ENCODE measurements around the gene SHMT2. TPM values are rescaled to one million over a fixed set of nuclear protein-coding genes. Genes with fewer than 3 reads are reported as not detected.
A peak's percentile ranks its signal among the peaks of the same experiment; 100 is the strongest.

SHMT2 gene
- total RNA-seq, 1 experiment from 2014 or later, result 297 TPM

DNA sequence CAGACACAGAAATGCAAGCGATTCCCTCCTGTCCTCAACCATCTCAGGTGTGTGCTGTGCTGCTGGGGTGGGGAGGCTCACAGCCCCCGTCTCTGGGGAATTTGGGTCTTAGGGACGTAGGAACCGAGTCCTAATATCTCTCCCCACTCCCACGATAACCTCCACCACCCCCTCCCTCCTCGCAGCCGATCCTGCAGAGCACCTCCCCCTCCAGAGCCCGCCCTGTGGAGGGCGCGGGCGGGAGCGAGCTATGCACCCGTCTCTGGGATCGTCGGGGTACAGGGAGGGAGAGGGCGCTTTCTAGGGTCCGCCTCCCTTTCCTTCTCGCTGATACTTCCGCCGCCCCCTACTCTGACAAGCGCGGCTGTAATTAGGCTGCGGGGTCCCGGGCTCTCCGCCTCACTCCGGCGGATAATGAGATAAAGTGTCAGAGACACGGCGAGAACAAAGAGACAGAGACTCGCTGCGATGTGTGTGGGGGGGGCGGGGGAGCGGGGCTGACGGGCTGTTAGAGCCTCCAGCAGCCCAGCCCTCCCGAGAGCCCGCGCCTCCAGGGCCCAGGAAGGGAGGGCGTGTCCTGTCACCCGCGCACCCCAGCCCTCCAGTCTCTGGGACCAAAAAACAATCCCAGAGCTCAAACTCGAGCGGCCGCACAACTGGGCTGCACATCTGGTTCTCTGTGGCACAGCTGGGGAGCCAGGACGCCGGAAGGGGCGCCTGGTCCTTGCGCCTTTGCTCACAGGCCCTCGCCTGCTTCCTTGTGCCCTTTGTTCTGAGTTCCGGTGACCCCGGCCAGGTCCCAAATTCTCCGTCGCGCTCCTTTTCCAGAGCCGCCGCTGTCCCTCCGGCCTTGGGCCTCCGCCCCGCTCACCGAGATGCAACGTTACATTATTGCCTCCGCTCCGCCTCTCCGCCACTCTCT lies 8.7 kb downstream of the SHMT2 start (continued):
- TF ChIP-seq, protein P1, sequence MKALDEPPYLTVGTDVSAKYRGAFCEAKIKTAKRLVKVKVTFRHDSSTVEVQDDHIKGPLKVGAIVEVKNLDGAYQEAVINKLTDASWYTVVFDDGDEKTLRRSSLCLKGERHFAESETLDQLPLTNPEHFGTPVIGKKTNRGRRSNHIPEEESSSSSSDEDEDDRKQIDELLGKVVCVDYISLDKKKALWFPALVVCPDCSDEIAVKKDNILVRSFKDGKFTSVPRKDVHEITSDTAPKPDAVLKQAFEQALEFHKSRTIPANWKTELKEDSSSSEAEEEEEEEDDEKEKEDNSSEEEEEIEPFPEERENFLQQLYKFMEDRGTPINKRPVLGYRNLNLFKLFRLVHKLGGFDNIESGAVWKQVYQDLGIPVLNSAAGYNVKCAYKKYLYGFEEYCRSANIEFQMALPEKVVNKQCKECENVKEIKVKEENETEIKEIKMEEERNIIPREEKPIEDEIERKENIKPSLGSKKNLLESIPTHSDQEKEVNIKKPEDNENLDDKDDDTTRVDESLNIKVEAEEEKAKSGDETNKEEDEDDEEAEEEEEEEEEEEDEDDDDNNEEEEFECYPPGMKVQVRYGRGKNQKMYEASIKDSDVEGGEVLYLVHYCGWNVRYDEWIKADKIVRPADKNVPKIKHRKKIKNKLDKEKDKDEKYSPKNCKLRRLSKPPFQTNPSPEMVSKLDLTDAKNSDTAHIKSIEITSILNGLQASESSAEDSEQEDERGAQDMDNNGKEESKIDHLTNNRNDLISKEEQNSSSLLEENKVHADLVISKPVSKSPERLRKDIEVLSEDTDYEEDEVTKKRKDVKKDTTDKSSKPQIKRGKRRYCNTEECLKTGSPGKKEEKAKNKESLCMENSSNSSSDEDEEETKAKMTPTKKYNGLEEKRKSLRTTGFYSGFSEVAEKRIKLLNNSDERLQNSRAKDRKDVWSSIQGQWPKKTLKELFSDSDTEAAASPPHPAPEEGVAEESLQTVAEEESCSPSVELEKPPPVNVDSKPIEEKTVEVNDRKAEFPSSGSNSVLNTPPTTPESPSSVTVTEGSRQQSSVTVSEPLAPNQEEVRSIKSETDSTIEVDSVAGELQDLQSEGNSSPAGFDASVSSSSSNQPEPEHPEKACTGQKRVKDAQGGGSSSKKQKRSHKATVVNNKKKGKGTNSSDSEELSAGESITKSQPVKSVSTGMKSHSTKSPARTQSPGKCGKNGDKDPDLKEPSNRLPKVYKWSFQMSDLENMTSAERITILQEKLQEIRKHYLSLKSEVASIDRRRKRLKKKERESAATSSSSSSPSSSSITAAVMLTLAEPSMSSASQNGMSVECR (CRISPR knock-in tag; IDR thresholded peaks at IDR 0.05; ENCODE audit: borderline replicate concordance), result peak; percentile 36; the same call in 1 of the 2 replicates
- TF ChIP-seq, protein P2, sequence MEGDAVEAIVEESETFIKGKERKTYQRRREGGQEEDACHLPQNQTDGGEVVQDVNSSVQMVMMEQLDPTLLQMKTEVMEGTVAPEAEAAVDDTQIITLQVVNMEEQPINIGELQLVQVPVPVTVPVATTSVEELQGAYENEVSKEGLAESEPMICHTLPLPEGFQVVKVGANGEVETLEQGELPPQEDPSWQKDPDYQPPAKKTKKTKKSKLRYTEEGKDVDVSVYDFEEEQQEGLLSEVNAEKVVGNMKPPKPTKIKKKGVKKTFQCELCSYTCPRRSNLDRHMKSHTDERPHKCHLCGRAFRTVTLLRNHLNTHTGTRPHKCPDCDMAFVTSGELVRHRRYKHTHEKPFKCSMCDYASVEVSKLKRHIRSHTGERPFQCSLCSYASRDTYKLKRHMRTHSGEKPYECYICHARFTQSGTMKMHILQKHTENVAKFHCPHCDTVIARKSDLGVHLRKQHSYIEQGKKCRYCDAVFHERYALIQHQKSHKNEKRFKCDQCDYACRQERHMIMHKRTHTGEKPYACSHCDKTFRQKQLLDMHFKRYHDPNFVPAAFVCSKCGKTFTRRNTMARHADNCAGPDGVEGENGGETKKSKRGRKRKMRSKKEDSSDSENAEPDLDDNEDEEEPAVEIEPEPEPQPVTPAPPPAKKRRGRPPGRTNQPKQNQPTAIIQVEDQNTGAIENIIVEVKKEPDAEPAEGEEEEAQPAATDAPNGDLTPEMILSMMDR (IDR thresholded peaks at IDR 0.05), result no peak
- 0 out of 2 replicates have a peak, but pooled peaks have one; percentile 11 for TF ChIP-seq TEAD1 (CRISPR knock-in tag; IDR thresholded peaks at IDR 0.05)

DNA sequence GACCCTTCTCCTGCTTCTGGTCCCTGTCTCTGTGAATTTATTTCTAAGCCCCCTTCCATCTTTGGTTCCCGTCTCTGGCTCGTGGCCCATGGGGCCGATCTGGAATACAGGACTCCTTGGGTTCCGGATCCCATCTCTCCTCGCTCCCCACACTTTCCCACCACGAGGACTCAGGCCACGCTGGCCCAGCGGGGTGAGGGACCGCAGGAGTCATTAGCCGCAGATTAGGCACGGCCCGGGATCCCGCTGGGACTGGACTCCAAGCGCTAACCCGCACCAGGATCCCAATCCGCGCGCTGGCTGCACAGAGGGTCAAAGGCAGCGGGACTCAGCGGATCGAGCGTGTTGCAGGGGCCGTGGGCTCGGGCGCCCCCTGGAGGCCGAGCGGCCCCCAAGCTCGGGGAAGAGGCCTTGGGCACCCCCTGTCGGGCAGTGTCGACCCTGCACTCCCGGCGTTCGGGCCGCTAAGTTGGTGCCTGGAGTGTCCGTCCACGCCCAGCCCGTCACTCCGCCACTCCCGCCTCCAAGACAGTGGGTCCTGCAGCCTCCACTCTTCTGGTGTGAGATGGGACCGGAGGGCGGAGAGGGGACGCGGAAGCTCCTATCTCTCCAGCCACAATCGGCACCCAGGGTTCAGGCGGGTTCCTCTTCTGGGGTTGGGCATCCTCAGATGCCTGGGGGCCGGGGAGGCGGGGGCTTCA lies 9.5 kb downstream of the SHMT2 start:
- ATAC-seq (peak; percentile 10), DNase-seq (ENCODE audit: low spot score) (peak; percentile 90)
- peaks cover 8% of the 10 kb centered on the region for H3K36me3 Mint-ChIP-seq
- peaks cover 89% of the 10 kb centered on the region for H3K27me3 Mint-ChIP-seq (ENCODE audit: low read depth)
- CTCF ChIA-PET, result interaction anchor here (0.6 to 18.5 kb wide), 20 partner anchors 9 to 242 kb away, joined by 3 to 660 read pairs (median 5); partner anchors contain the start of genes INHBE, NXPH4, SHMT2 and STAC3
- H3K9me3 Mint-ChIP-seq, result no peaks in the 10 kb centered on the region
- no peak overlapping the region; the same call in 1 of the 2 replicates for H3K27ac Mint-ChIP-seq
- peak overlapping the region; percentile 84 for H3K4me3 Mint-ChIP-seq
- POLR2A ChIA-PET, result interaction anchor here (2.6 to 9.7 kb wide), 4 partner anchors 9 to 25 kb away, joined by 9 to 97 read pairs (median 28); partner anchors contain the start of genes NXPH4 and SHMT2
- peaks cover 66% of the 10 kb centered on the region for H3K4me1 Mint-ChIP-seq
- TF ChIP-seq ETV6 (CRISPR knock-in tag; IDR thresholded peaks at IDR 0.05) (no peak), ZNF423 (CRISPR knock-in tag; IDR thresholded peaks at IDR 0.05) (0 out of 2 replicates have a peak, but pooled peaks have one; percentile 9), CREB1 (CRISPR knock-in tag; IDR thresholded peaks at IDR 0.05) (no peak; the same call in 1 of the 2 replicates), SP1 (CRISPR knock-in tag; conservative IDR thresholded peaks at IDR 0.05) (peak; percentile 79), KAT7 (CRISPR knock-in tag; IDR thresholded peaks at IDR 0.05; ENCODE audit: borderline replicate concordance) (no peak)
- TF ChIP-seq, protein P3, sequence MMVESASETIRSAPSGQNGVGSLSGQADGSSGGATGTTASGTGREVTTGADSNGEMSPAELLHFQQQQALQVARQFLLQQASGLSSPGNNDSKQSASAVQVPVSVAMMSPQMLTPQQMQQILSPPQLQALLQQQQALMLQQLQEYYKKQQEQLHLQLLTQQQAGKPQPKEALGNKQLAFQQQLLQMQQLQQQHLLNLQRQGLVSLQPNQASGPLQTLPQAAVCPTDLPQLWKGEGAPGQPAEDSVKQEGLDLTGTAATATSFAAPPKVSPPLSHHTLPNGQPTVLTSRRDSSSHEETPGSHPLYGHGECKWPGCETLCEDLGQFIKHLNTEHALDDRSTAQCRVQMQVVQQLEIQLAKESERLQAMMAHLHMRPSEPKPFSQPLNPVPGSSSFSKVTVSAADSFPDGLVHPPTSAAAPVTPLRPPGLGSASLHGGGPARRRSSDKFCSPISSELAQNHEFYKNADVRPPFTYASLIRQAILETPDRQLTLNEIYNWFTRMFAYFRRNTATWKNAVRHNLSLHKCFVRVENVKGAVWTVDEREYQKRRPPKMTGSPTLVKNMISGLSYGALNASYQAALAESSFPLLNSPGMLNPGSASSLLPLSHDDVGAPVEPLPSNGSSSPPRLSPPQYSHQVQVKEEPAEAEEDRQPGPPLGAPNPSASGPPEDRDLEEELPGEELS (CRISPR knock-in tag; IDR thresholded peaks at IDR 0.05), result peak; percentile 22; the same call in 1 of the 2 replicates
- TF ChIP-seq, protein P4, sequence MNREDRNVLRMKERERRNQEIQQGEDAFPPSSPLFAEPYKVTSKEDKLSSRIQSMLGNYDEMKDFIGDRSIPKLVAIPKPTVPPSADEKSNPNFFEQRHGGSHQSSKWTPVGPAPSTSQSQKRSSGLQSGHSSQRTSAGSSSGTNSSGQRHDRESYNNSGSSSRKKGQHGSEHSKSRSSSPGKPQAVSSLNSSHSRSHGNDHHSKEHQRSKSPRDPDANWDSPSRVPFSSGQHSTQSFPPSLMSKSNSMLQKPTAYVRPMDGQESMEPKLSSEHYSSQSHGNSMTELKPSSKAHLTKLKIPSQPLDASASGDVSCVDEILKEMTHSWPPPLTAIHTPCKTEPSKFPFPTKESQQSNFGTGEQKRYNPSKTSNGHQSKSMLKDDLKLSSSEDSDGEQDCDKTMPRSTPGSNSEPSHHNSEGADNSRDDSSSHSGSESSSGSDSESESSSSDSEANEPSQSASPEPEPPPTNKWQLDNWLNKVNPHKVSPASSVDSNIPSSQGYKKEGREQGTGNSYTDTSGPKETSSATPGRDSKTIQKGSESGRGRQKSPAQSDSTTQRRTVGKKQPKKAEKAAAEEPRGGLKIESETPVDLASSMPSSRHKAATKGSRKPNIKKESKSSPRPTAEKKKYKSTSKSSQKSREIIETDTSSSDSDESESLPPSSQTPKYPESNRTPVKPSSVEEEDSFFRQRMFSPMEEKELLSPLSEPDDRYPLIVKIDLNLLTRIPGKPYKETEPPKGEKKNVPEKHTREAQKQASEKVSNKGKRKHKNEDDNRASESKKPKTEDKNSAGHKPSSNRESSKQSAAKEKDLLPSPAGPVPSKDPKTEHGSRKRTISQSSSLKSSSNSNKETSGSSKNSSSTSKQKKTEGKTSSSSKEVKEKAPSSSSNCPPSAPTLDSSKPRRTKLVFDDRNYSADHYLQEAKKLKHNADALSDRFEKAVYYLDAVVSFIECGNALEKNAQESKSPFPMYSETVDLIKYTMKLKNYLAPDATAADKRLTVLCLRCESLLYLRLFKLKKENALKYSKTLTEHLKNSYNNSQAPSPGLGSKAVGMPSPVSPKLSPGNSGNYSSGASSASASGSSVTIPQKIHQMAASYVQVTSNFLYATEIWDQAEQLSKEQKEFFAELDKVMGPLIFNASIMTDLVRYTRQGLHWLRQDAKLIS (CRISPR knock-in tag; IDR thresholded peaks at IDR 0.05; ENCODE audit: borderline replicate concordance), result 0 out of 2 replicates have a peak, but pooled peaks have one; percentile 86
- TF ChIP-seq, protein P5, sequence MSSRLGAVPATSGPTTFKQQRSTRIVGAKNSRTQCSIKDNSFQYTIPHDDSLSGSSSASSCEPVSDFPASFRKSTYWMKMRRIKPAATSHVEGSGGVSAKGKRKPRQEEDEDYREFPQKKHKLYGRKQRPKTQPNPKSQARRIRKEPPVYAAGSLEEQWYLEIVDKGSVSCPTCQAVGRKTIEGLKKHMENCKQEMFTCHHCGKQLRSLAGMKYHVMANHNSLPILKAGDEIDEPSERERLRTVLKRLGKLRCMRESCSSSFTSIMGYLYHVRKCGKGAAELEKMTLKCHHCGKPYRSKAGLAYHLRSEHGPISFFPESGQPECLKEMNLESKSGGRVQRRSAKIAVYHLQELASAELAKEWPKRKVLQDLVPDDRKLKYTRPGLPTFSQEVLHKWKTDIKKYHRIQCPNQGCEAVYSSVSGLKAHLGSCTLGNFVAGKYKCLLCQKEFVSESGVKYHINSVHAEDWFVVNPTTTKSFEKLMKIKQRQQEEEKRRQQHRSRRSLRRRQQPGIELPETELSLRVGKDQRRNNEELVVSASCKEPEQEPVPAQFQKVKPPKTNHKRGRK (CRISPR knock-in tag; IDR thresholded peaks at IDR 0.05; ENCODE audit: borderline replicate concordance), result no peak
- TF ChIP-seq, protein P6, sequence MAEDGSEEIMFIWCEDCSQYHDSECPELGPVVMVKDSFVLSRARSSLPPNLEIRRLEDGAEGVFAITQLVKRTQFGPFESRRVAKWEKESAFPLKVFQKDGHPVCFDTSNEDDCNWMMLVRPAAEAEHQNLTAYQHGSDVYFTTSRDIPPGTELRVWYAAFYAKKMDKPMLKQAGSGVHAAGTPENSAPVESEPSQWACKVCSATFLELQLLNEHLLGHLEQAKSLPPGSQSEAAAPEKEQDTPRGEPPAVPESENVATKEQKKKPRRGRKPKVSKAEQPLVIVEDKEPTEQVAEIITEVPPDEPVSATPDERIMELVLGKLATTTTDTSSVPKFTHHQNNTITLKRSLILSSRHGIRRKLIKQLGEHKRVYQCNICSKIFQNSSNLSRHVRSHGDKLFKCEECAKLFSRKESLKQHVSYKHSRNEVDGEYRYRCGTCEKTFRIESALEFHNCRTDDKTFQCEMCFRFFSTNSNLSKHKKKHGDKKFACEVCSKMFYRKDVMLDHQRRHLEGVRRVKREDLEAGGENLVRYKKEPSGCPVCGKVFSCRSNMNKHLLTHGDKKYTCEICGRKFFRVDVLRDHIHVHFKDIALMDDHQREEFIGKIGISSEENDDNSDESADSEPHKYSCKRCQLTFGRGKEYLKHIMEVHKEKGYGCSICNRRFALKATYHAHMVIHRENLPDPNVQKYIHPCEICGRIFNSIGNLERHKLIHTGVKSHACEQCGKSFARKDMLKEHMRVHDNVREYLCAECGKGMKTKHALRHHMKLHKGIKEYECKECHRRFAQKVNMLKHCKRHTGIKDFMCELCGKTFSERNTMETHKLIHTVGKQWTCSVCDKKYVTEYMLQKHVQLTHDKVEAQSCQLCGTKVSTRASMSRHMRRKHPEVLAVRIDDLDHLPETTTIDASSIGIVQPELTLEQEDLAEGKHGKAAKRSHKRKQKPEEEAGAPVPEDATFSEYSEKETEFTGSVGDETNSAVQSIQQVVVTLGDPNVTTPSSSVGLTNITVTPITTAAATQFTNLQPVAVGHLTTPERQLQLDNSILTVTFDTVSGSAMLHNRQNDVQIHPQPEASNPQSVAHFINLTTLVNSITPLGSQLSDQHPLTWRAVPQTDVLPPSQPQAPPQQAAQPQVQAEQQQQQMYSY (CRISPR knock-in tag; IDR thresholded peaks at IDR 0.05), result peak; percentile 37; the same call in 1 of the 2 replicates
- TF ChIP-seq, protein P7, sequence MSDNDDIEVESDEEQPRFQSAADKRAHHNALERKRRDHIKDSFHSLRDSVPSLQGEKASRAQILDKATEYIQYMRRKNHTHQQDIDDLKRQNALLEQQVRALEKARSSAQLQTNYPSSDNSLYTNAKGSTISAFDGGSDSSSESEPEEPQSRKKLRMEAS (CRISPR knock-in tag; IDR thresholded peaks at IDR 0.05), result peak; percentile 74
